ENCODE data around the gene ARHGDIG. TPM values are rescaled to one million over a fixed set of nuclear protein-coding genes. Genes with fewer than 3 reads are reported as not detected.
"Not testable (repeated sequence)": the region's sequence is repeated elsewhere in the genome, so short reads cannot be mapped to it uniquely, and the experiment has no call there.

Gene ARHGDIG
- total RNA-seq, 1 donor from 2014 or later: 12.3 TPM

DNA sequence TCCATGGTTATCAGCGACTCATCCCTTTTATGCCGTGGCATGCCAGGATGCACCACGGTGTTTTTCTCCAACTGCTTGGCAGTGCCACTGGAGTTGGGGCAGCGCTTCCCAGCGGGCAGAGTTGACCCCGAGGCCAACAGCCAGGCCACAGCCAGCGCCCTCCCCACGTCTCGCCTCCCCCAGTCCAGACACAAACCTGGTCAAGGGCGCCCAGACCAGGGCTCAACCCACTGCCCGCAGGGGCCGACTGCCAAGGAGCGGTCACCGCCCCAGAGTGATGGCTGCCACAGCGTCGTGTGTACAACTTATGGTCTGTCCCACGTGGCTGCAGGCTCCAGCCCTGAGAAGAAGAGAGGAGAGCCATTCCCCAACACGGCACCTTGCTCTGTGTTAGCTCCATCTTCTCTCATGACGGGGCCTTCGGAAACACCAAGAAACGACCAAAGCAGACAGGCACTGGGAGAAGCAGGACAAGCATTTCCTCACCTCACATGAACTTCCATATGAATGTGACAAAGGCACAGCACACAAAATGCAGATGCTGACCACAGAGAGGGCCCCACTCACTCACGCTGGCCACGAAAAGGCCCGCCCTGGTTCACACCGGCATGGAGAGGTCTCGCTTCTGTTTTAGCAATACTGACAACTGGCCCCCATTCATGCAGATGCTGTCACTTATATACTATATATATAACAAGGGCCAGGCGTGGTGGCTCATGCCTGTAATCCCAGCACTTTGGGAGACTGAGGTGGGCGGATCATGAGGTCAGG, 45.2 kb downstream of the ARHGDIG start:
- no peak for DNase-seq (ENCODE audit: low read depth, low spot score)

DNA sequence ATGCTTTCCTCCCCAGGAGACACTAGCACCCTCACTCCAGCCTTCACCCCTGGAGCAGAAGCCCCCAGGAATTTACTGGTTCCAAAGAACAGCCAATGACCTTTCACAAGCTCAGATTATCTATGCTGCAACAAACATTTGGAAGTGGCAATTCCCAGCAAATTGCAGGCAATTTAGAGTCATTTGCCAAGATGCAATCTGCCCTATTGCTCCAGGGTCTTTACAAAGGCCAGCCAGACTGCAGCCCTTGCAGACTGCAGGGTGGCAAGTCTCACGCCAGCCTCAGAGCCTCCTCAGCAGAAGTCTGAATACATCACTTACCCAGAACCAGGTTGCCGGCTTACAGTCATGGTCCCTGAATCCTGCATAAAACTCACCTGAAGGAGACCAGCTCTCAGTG, 50.4 kb downstream of the ARHGDIG start:
- no peak for DNase-seq (ENCODE audit: low read depth, low spot score)

DNA sequence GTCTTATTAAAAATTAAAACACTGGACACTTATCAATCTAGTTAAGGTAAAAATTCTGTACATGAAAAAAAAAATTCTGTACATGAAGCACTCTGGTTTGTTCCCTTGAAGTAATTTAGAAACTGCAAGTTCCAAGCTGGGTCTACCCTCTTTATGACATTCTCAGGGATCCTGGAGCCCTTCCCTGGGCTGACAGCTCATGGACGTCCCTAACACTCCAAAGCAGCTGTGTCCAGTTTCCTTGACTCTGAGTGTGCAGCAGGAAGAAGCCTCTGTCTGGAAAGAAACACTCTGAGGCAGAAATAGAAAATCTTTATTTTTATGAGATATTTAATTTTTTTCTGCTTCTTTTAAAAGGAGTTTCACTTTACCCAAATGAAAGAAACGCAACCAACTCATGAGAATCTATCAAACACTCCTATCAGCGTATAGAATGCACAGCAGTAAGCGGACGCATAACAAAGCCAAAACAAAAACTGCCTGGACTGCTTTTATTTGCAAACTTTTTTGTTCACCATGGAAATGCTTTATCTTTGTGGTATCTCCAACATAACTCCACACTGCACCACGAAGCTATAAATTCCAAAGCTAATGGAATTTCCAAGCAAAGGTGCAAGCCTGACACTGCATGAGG, 50.9 kb downstream of the ARHGDIG start:
- not testable (repeated sequence) for DNase-seq (ENCODE audit: low read depth, low spot score)

Other genes with a start within 250 kb of the ARHGDIG start
- gene POLR3K, start 227.0 kb upstream of the ARHGDIG start, total RNA-seq: 8.4 and 10.2 TPM in 2 replicates
- 29.2 and 40.9 TPM in 2 replicates for gene SNRNP25, start 226.8 kb upstream of the ARHGDIG start, total RNA-seq
- 24.9 and 26.2 TPM in 2 replicates for gene RHBDF1, start 208.0 kb upstream of the ARHGDIG start, total RNA-seq
- 129 and 253 TPM in 2 replicates for gene MPG, start 202.4 kb upstream of the ARHGDIG start, total RNA-seq
- gene NPRL3, start 141.9 kb upstream of the ARHGDIG start, total RNA-seq: 6.4 and 6.6 TPM in 2 replicates
- not detected in 2 replicates for gene HBZ, start 127.9 kb upstream of the ARHGDIG start, total RNA-seq
- gene HBM, start 114.6 kb upstream of the ARHGDIG start, total RNA-seq: not detected in 2 replicates
- not detected in 2 replicates for gene HBA2, start 107.7 kb upstream of the ARHGDIG start, total RNA-seq
- not detected in 2 replicates for gene HBA1, start 103.9 kb upstream of the ARHGDIG start, total RNA-seq
- gene HBQ1, start 100.1 kb upstream of the ARHGDIG start, total RNA-seq: 0.21 and 1.5 TPM in 2 replicates
- gene LUC7L, start 51.1 kb upstream of the ARHGDIG start, total RNA-seq: 32.0 and 57.0 TPM in 2 replicates
- 49.5 and 54.3 TPM in 2 replicates for gene FAM234A, start 45.8 kb upstream of the ARHGDIG start, total RNA-seq
- 2.7 and 4.6 TPM in 2 replicates for gene RGS11, start 4.6 kb upstream of the ARHGDIG start, total RNA-seq
- 0.14 and 0.92 TPM in 2 replicates for gene PDIA2, start 2.6 kb downstream of the ARHGDIG start, total RNA-seq
- gene AXIN1, start 72.1 kb downstream of the ARHGDIG start, total RNA-seq: 23.5 and 23.8 TPM in 2 replicates
- gene MRPL28, start 89.9 kb downstream of the ARHGDIG start, total RNA-seq: 113 and 131 TPM in 2 replicates
- 81.1 and 102 TPM in 2 replicates for gene PGAP6, start 101.4 kb downstream of the ARHGDIG start, total RNA-seq
- gene NME4, start 116.6 kb downstream of the ARHGDIG start, total RNA-seq: 42.2 and 87.8 TPM in 2 replicates
- gene DECR2, start 121.3 kb downstream of the ARHGDIG start, total RNA-seq: 10.5 and 19.4 TPM in 2 replicates
- 27.7 and 33.3 TPM in 2 replicates for gene RAB11FIP3, start 145.1 kb downstream of the ARHGDIG start, total RNA-seq
- 39.0 and 40.7 TPM in 2 replicates for gene CAPN15, start 247.1 kb downstream of the ARHGDIG start, total RNA-seq

All from pulmonary artery endothelial cell (primary cell).